Gastrocnemius medialis (tissue), 4 donors: ENCODE data around the gene ASB15. TPM values are rescaled to one million over a fixed set of nuclear protein-coding genes. Genes with fewer than 3 reads are reported as not detected.

ENCODE experiments used
- ATAC-seq, 2 donors: fragments of 150-250 bp; one replicate each; pipeline ENCODE4 v1.9.1; 2016
- DNase-seq, 2 donors: peaks; one replicate each; pipeline ENCODE4 v3.0.0-alpha.2; 2019
- H3K27ac ChIP-seq, 4 donors: fragments of 200-600 bp; sonication (generic); 1 replicate in 1 of 4; 2 replicates in 3 of 4; pipeline ENCODE4 v1.5.1; 2016 to 2018; ENCODE audit warnings: mild to moderate bottlenecking in 2 of 4, moderate library complexity in 1 of 4
- H3K27me3 ChIP-seq, 3 donors: fragments of 200-600 bp; sonication (generic) in 2 of 3; 1 replicate in 1 of 3; 2 replicates in 2 of 3; pipeline versions ENCODE4 v1.5.1 to v1.6.0; 2016 to 2019; ENCODE audit warnings: mild to moderate bottlenecking in 1 of 3, moderate library complexity in 1 of 3
- H3K36me3 ChIP-seq, 2 donors: fragments of 200-600 bp; sonication (generic) in 1 of 2; one replicate each; pipeline ENCODE4 v1.5.1; 2017 to 2018
- H3K4me1 ChIP-seq, 2 donors: fragments of 200-600 bp; sonication (generic) in 1 of 2; one replicate each; pipeline ENCODE4 v1.5.1; 2016 to 2017; ENCODE audit warnings: mild to moderate bottlenecking in 2 of 2
- H3K4me3 ChIP-seq, 4 donors: fragments of 200-600 bp; sonication (generic) in 3 of 4; 1 replicate in 1 of 4; 2 replicates in 3 of 4; pipeline ENCODE4 v1.5.1; 2016 to 2019; ENCODE audit warnings: mild to moderate bottlenecking in 2 of 4
- H3K9me3 ChIP-seq, 3 donors: fragments of 200-600 bp; sonication (generic) in 2 of 3; 1 replicate in 1 of 3; 2 replicates in 2 of 3; pipeline ENCODE4 v1.5.1; 2016 to 2019
- CTCF ChIP-seq, 5 experiments: fragments of 450-650 bp in 3 of 5; fragments of 200-600 bp in 2 of 5; sonication (generic) in 2 of 5; IDR thresholded peaks in 4 of 5; conservative IDR thresholded peaks in 1 of 5; 1 replicate in 4 of 5; 2 replicates in 1 of 5; pipeline ENCODE4 v1.5.1; 2016 to 2019; ENCODE audit warnings: antibody characterized with exemption in 5 of 5, mild to moderate bottlenecking in 3 of 5, moderate library complexity in 3 of 5
- POLR2A ChIP-seq, 2 donors: fragments of 450-650 bp; IDR thresholded peaks; one replicate each; pipeline ENCODE4 v1.6.1; 2017; ENCODE audit warnings: antibody characterized with exemption in 2 of 2, mild to moderate bottlenecking in 2 of 2, moderate library complexity in 2 of 2
- in situ Hi-C, 4 donors: fragments of 200-750 bp; cut with MboI; loops; one replicate each; pipeline versions ENCODE4 v1.15.0 to v1.8.0; 2017; ENCODE audit warnings: low sequenced_read_pairs in 4 of 4
- intact Hi-C: fragments of 100-400 bp; cut with DNase I; formaldehyde crosslinking; loops from one replicate; pipeline ENCODE4 v1.15.1; 2023; ENCODE audit warnings: low total_unique reads
- total RNA-seq, 4 donors: library from RNA; depleted of rRNA; stranded (reverse); fragments of >200 nt; gene quantifications; one replicate each; pipeline versions ENCODE4 v1.1.0 to v1.2.3, GENCODE V29; 2016

The ASB15 gene
- total RNA-seq, 4 donors from 2014 or later: 5.3 to 26.0 (median 10.4) TPM

DNA sequence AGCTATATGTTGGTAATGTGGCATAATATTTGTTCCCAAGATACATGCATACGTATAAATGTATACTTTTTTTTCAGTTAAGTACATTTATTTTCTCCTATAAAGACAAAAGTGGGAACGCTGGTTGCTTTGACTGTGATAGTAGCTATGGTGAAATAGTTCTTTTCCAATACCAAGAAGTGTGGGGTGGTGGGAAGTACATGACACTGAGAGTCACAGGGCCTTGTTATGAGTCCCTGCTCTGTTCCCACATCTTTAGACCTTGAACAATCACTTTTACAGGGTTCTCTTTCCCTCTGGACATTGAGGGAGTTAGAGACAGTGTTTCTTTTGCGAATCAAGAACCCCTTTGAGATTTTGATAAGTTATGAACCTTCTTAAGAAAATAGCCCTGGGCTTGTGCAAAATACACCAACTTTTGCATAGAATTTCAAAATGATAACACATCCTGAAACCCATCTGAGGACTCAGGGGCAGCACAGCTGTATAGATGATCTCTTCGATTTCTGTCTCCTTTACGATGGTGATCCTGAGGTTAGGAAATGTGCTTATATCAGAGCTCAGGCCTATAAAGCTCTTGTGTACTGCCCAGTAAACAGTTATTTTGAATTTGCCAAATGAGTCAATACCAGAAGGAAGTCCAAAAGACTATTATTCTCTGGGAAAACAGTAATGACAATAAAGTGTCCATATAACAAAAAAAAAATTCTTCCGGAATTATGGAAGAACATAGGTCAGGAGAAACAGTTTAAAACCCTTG lies 55.1 kb downstream of the ASB15 start:
- peak overlapping the region; percentile 88 to 96 (median 96) for H3K27ac ChIP-seq
- H3K4me1 ChIP-seq: peaks cover 36 to 54% of the 10 kb centered on the region in 2 donors
- no peaks in the 10 kb centered on the region for H3K9me3 ChIP-seq
- TF ChIP-seq CTCF (IDR thresholded peaks at IDR 0.05 in 4 of 5, conservative IDR thresholded peaks at IDR 0.05 in 1 of 5) (no peak), POLR2A (IDR thresholded peaks at IDR 0.05) (no peak)
- no peaks in the 10 kb centered on the region for H3K27me3 ChIP-seq
- ATAC-seq (peak; percentile 51 to 64), DNase-seq (no peak)
- H3K36me3 ChIP-seq: peaks cover 0 to under 1% of the 10 kb centered on the region in 2 donors
- intact Hi-C loops: loop anchor here (2.0 to 5.0 kb wide), 3 partner anchors 14 to 91 kb away; partner anchors contain the start of genes ASB15 and WASL
- in situ Hi-C loops: no loop called here
- peak overlapping the region; percentile 58 to 73 (median 71) for H3K4me3 ChIP-seq

- no peaks in the 10 kb centered on the region for H3K9me3 ChIP-seq
- no peaks in the 10 kb centered on the region for H3K27me3 ChIP-seq
- H3K4me1 ChIP-seq: peaks cover 42 to 58% of the 10 kb centered on the region in 2 donors
- TF ChIP-seq CTCF (IDR thresholded peaks at IDR 0.05 in 4 of 5, conservative IDR thresholded peaks at IDR 0.05 in 1 of 5): no peak
- TF ChIP-seq POLR2A (IDR thresholded peaks at IDR 0.05): peak in 1 of 2 donors; percentile 62
- intact Hi-C loops (loop anchor here (2.0 to 5.0 kb wide), 3 partner anchors 14 to 90 kb away; partner anchors contain the start of genes ASB15 and WASL), in situ Hi-C loops (no loop called here)
- DNase-seq (peak; percentile 77 to 87), ATAC-seq (peak; percentile 69 to 78)
- peaks cover 0 to 6% of the 10 kb centered on the region in 2 donors for H3K36me3 ChIP-seq
- H3K4me3 ChIP-seq: peak overlapping the region; percentile 58 to 73 (median 71)
- peak overlapping the region; percentile 88 to 96 (median 96) for H3K27ac ChIP-seq
Measured at GRCh38 chr7:123657304-123657685, 55.7 kb downstream of the ASB15 start.

DNA sequence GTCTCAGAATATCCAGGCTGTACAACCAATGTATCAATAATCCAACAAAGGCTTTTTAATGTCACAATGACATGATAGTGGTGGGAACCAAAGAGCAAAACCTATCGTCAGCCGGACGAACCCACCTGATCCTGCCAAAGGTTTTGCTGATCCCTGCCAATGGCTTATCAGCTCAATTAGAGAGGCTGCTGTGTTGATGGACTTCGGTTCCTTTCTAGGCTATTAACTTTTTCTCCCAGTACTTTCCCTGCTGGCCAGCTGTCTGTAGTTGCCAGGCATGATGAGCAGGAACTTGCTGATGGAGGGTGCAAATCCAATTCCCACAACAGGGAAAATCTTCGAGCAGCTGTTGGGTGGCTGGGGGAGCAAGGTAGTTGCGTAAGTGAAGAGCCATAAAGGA lies 56.4 kb downstream of the ASB15 start:
- Histone ChIP-seq H3K27ac (peak overlapping the region; percentile 88 to 96 (median 96)), H3K4me1 (peaks cover 45 to 58% of the 10 kb centered on the region in 2 donors), H3K27me3 (no peaks in the 10 kb centered on the region), H3K9me3 (no peaks in the 10 kb centered on the region), H3K4me3 (peak overlapping the region; percentile 58 to 73 (median 71)), H3K36me3 (peaks cover 0 to 13% of the 10 kb centered on the region in 2 donors)
- ATAC-seq (no peak), DNase-seq (no peak)
- TF ChIP-seq POLR2A (IDR thresholded peaks at IDR 0.05) (no peak), CTCF (IDR thresholded peaks at IDR 0.05 in 4 of 5, conservative IDR thresholded peaks at IDR 0.05 in 1 of 5) (no peak)
- intact Hi-C loops (loop anchor here (5.0 kb wide), 2 partner anchors 56 to 89 kb away; partner anchors contain the start of genes ASB15 and WASL), in situ Hi-C loops (no loop called here)

DNA sequence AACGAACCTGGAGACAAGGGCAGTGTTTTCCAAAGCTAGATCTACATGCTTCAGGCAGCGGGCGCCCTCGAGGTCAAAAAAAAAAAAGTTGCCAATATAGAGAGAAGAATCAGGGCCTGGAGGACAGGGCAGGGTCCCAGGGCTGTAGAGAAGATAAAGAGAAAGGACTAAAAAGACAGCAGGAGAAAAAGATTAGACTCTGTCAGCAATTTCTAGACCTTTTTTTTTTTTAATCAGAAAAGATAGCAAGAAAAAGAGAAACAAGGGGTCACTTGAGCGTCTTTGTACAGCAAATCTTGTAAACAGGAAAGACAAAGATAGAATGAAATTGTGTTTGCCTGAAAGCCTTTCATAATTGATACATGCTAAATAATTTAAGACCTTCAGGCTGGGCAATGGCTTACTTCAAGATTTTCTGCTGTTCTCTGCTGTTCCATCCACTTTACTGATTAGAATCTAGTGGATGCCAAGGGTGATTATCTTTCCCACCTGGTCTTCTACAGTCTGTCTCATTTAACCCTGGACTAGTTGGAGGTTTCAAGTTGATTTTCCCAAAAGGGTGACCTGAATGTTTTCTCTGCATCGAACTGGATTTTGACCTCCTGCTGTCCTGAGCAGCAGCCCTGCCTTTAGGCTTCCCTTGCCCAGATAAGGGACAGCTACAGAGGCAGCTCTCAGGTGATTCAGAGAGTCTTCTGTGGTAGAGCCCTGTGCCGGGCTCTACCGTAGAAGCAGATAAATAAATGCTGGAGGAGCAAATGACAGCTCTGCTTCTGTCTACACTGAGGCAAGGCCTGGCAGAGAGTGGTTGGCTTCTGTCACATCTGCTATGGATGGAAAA lies 59.1 kb downstream of the ASB15 start:
- no peaks in the 10 kb centered on the region for H3K27me3 ChIP-seq
- intact Hi-C loops (no loop called here), in situ Hi-C loops (no loop called here)
- H3K4me1 ChIP-seq: peaks cover 68 to 70% of the 10 kb centered on the region in 2 donors
- H3K36me3 ChIP-seq: peaks cover 0 to 31% of the 10 kb centered on the region in 2 donors
- DNase-seq (no peak), ATAC-seq (peak in 1 of 2 donors; percentile 11)
- H3K9me3 ChIP-seq: no peaks in the 10 kb centered on the region
- peak overlapping the region; percentile 58 to 73 (median 71) for H3K4me3 ChIP-seq
- TF ChIP-seq POLR2A (IDR thresholded peaks at IDR 0.05): peak in 1 of 2 donors; percentile 3
- no peak for TF ChIP-seq CTCF (IDR thresholded peaks at IDR 0.05 in 4 of 5, conservative IDR thresholded peaks at IDR 0.05 in 1 of 5)
- peak overlapping the region; percentile 88 to 96 (median 96) for H3K27ac ChIP-seq
